ENCODE results near the gene EZH1. TPM values are rescaled to one million over a fixed set of nuclear protein-coding genes. Genes with fewer than 3 reads are reported as not detected.
A peak's percentile ranks its signal among the peaks of the same experiment; 100 is the strongest.

The EZH1 gene

DNA sequence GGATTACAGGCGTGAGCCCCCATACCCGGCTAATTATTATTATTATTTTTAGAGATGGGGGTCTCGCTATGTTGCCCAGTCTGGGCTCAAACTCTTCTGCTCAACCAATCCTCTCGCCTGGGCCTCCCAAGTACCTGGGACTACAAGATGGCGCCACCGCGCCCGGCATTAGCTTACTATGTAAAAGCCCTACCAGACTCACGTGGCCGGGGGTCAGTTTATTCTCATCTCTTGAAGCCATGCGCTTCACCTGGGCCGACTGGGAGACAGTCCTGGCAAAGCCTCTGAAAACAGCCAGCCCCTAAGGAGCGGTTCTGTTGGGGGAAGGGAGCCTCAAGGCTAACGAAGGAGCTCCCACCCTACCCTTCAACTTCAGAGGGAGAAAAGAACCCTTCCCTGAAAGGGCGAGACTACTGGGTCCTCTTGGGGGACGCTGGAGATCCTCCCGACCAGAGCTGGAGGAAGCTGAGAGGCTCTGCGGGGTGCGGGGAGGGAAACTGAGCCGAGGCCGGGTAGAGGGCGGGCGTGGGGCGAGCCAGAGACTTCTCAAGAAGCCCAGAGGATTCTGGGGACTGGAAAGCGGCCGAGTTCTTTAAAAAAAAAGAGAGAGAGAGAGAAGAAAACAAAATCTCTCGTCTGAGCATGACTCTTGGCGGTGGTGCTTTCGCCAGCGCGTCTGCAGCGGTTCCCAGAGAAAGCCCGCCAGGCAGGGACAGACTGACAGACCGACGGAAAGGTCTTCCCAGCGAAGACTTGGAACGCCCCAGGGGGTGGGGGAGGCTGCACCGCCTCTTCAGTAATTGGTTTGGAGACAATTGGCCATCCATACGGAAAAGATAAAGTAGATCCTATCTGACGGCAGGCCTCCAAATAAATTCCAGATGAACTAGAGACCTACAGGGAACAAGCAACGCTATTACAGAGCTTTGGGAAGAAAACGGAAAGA lies 91.4 kb downstream of the EZH1 start:
- H2AK5ac ChIP-seq (ENCODE audit: low read length, severe bottlenecking), result no peak overlapping the region
- WGBS, result 33% methylated on average over 35 of the region's 42 CpGs

GRCh38 chr17:42651392-42651791 lies 93.4 kb downstream of the EZH1 start:
- no peak overlapping the region for H3K14ac ChIP-seq (ENCODE audit: low read length in 2 of 2)
- no peak overlapping the region for H3K27ac ChIP-seq (ENCODE audit: low read length, poor library complexity, severe bottlenecking)
- no peak overlapping the region for H2AK5ac ChIP-seq (ENCODE audit: low read length, severe bottlenecking)
- H3K27me3 ChIP-seq (ENCODE audit: control insufficient read depth in 1 of 2, insufficient read depth in 1 of 2, low read length in 2 of 2), result no peaks in the 10 kb centered on the region
- no peak overlapping the region for H2BK120ac ChIP-seq (ENCODE audit: low read depth, low read length)
- no peak overlapping the region for H3K4ac ChIP-seq (ENCODE audit: low read depth in 1 of 2, low read length in 2 of 2)
- no peak overlapping the region for H4K8ac ChIP-seq (ENCODE audit: low read length)
- H3K9me3 ChIP-seq (ENCODE audit: control insufficient read depth, low read length), result no peaks in the 10 kb centered on the region
- H3K23ac ChIP-seq (ENCODE audit: low read length in 2 of 2), result no peak overlapping the region
- H4K91ac ChIP-seq (ENCODE audit: low read length), result no peak overlapping the region
- no peak overlapping the region for H3K4me3 ChIP-seq (ENCODE audit: insufficient read depth in 1 of 2, low read depth in 1 of 2, low read length in 2 of 2)
- H2AFZ ChIP-seq (ENCODE audit: low read depth, low read length), result no peak overlapping the region
- H3K79me1 ChIP-seq (replicated peaks; ENCODE audit: low read length, poor library complexity, severe bottlenecking), result no peaks in the 10 kb centered on the region
- 93% methylated on average over 2 of the region's 4 CpGs for WGBS
- no peak overlapping the region for H3K4me2 ChIP-seq (ENCODE audit: low read length, poor library complexity, severe bottlenecking)
- H2BK12ac ChIP-seq (ENCODE audit: low read length in 2 of 2), result no peak overlapping the region
- H3K4me1 ChIP-seq (ENCODE audit: control insufficient read depth, insufficient read depth, low read depth, low read length), result peaks cover 6% of the 10 kb centered on the region
- H3K36me3 ChIP-seq (ENCODE audit: control insufficient read depth in 1 of 2, insufficient read depth in 2 of 2, low read depth in 1 of 2, low read length in 2 of 2), result no peaks in the 10 kb centered on the region
- no peak overlapping the region for H2BK5ac ChIP-seq (ENCODE audit: low read depth, low read length, poor library complexity, severe bottlenecking)
- DNase-seq, result peak; percentile 34
- no peak overlapping the region for H3K9ac ChIP-seq (ENCODE audit: low read length)
- H3K18ac ChIP-seq (ENCODE audit: low read depth in 1 of 2, low read length in 2 of 2), result no peak overlapping the region
- H2BK15ac ChIP-seq (ENCODE audit: low read depth, poor library complexity, severe bottlenecking), result no peak overlapping the region

More for the DNA sequence above, 91.4 kb downstream of the EZH1 start:
- DNase-seq, result peak; percentile 75
- H3K27ac ChIP-seq (ENCODE audit: low read length, poor library complexity, severe bottlenecking), result no peak overlapping the region
- peak overlapping the region in 1 of 2 experiments; percentile 7 for H2BK12ac ChIP-seq (ENCODE audit: low read length in 2 of 2)
- peaks cover 2% of the 10 kb centered on the region for H3K79me1 ChIP-seq (replicated peaks; ENCODE audit: low read length, poor library complexity, severe bottlenecking)
- no peaks in the 10 kb centered on the region for H3K9me3 ChIP-seq (ENCODE audit: control insufficient read depth, low read length)
- H3K36me3 ChIP-seq (ENCODE audit: control insufficient read depth in 1 of 2, insufficient read depth in 2 of 2, low read depth in 1 of 2, low read length in 2 of 2), result no peaks in the 10 kb centered on the region
- H4K91ac ChIP-seq (ENCODE audit: low read length), result no peak overlapping the region
- peak overlapping the region; percentile 7 for H2AFZ ChIP-seq (ENCODE audit: low read depth, low read length)
- peak overlapping the region; percentile 70 for H4K8ac ChIP-seq (ENCODE audit: low read length)
- H3K4ac ChIP-seq (ENCODE audit: low read depth in 1 of 2, low read length in 2 of 2), result peak overlapping the region in 1 of 2 experiments; percentile 32
- peak overlapping the region; percentile 77 for H3K4me2 ChIP-seq (ENCODE audit: low read length, poor library complexity, severe bottlenecking)
- H3K4me3 ChIP-seq (ENCODE audit: insufficient read depth in 1 of 2, low read depth in 1 of 2, low read length in 2 of 2), result peak overlapping the region; percentile 42 to 77
- no peaks in the 10 kb centered on the region for H3K27me3 ChIP-seq (ENCODE audit: control insufficient read depth in 1 of 2, insufficient read depth in 1 of 2, low read length in 2 of 2)
- H2BK5ac ChIP-seq (ENCODE audit: low read depth, low read length, poor library complexity, severe bottlenecking), result no peak overlapping the region
- H2BK120ac ChIP-seq (ENCODE audit: low read depth, low read length), result no peak overlapping the region
- H3K4me1 ChIP-seq (ENCODE audit: control insufficient read depth, insufficient read depth, low read depth, low read length), result peaks cover 6% of the 10 kb centered on the region
- no peak overlapping the region for H3K14ac ChIP-seq (ENCODE audit: low read length in 2 of 2)
- H3K9ac ChIP-seq (ENCODE audit: low read length), result peak overlapping the region; percentile 89
- H3K23ac ChIP-seq (ENCODE audit: low read length in 2 of 2), result no peak overlapping the region
- peak overlapping the region in 1 of 2 experiments; percentile 60 for H3K18ac ChIP-seq (ENCODE audit: low read depth in 1 of 2, low read length in 2 of 2)
- no peak overlapping the region for H2BK15ac ChIP-seq (ENCODE audit: low read depth, poor library complexity, severe bottlenecking)

Small RNAs within 50 kb of the gene (small RNA-seq; reads per million reads assigned to genes)
- not detected for gene HMGN2P15 (ENCODE audit: low read depth)
- gene MIR6780A (ENCODE audit: low read depth), result 1.2 reads per million

Measured in mesenchymal stem cell (in vitro differentiated cells and primary cell).